GM18502 (cell line): ENCODE measurements around the gene SLC7A6.

ENCODE experiments used
- ATAC-seq: cut with Tn5 transposase; IDR thresholded peaks from one replicate; pipeline ENCODE4 v1.9.1; 2021; ENCODE audit warnings: mild to moderate bottlenecking; ENCODE audit not compliant: unreplicated experiment, poor library complexity

Gene SLC7A6

DNA sequence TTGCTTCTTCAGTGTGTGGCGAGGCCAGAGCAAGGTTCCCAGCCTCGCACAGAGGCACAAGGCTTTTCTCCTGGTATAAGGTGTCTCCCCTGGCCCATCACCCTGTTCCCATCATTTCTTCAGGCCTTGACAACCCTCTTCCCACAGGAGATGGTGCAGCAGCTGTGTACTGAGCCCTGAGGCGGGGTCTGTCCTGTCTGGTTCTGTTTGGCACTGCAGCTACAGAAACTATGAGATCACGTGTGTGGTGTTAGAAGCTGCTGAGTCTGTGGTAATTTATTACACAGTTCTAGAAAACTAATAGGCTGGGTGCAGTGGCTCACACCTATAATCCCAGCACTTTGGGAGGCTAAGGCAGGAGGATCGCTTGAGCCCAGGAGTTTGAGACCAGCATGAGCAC, 11.9 kb upstream of the SLC7A6 start:
- ATAC-seq, result no peak

DNA sequence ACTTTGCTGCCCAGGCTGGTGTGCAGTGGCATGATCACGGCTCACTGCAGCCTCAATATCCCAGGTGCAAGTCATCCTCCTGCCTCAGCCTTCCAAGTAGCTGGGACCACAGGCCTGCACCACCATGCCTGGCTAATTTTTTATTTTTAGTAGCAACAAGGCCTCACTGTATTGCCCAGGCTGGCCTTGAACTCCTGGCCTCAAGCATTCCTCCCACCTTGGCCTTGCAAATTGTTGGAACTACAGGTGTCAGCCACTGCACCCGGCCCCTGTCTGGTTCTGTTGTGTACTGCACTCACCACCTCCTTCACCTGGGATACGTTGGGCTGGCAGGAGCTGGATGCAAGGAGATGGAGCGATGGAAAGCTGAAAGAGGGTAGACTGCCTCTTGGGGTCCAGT, 10.6 kb upstream of the SLC7A6 start:
- no peak for ATAC-seq

DNA sequence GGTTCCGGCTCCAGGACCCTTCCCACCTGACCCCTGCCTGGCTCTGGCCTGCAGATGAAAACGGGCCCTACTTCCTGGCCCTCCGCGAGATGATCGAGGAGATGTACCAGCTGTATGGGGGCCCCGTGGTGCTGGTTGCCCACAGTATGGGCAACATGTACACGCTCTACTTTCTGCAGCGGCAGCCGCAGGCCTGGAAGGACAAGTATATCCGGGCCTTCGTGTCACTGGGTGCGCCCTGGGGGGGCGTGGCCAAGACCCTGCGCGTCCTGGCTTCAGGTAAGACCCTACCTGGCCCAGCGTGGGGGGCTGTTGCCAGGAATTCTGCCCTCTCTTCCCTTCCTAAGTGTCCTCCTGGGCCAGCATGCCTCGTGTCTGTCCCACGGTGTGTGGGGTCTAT, 8.6 kb upstream of the SLC7A6 start:
- ATAC-seq, result no peak

DNA sequence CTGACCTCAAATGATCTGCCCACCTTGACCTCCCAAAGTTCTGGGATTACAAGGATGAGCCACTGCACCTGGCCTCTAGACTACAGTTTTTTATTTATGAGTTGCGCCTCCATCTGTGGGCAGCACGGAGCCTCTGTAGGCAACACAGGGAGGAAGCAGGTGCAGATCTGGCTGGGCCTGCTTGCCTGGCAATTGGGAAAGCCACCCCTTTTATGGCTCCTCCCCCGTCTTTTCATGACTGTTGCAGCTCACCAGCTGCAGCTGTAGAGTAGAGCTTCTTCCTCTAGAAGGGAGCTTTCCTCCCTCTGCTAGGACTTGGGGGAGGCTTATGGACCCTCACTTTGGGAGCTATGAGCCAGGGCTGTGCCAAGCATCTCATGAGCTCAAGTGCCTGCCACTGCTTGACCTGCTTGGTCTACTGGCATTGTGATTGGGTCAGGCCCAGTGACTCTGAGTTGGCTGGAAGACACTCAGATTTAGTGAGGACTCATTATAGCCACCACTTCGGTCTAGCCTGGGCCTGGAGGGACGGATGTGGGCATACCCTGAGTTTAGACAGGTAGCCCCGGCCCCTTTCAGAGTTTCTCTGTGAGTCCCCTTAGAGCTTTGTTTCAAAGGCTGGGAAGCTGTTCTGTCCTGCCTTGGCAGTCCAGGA, 6.9 kb upstream of the SLC7A6 start:
- ATAC-seq, result no peak

DNA sequence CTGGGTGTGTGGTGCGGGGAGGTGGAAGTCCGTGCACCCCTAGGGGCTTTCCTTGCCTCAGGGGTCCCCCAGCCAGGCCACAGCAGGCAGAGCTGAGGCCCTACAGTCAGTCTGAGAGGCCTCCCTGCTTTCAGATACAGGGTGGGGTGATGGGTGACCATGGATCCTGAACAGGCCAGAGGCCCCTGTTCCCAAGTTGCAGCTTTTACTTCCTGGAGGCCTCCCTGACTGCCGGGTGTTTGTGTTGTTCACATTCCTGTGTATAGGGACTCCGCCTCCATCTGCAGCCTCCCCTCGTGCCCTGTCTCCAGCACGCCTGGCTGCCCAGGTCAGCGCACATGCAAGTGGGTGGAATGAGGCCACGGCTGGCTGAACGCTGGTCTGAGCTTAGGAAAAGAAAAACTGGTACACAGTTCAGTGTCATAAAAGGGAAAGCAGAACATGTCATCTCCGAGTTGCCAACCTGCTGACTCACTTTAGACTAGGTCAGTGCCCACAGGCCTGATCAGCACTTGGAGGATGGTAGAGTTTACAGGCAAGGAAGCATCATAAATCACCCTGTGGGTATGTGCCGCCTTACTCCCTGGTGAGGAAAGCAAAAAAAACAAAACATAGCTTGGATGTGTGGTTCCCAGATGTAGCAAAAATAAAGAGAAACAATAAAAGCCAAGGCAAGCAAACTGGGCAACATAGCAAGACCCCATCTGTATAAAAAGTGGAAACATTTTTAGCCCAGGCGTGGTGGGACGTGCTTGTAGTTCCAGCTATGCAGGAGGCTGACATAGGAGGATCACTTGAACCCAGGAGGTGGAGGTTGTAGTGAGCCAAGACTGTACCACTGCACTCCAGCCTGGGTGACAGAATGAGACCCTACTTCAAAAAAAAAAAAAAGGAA, 6.2 kb upstream of the SLC7A6 start:
- no peak for ATAC-seq

DNA sequence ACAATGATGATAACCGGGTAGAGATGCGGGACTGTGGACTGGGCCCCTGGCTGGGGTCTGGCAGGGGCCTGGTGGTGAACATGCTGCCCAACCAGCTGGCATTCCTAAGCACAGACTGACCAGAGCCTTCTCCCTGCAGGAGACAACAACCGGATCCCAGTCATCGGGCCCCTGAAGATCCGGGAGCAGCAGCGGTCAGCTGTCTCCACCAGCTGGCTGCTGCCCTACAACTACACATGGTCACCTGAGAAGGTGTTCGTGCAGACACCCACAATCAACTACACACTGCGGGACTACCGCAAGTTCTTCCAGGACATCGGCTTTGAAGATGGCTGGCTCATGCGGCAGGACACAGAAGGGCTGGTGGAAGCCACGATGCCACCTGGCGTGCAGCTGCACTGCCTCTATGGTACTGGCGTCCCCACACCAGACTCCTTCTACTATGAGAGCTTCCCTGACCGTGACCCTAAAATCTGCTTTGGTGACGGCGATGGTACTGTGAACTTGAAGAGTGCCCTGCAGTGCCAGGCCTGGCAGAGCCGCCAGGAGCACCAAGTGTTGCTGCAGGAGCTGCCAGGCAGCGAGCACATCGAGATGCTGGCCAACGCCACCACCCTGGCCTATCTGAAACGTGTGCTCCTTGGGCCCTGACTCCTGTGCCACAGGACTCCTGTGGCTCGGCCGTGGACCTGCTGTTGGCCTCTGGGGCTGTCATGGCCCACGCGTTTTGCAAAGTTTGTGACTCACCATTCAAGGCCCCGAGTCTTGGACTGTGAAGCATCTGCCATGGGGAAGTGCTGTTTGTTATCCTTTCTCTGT, 5.1 kb upstream of the SLC7A6 start:
- no peak for ATAC-seq

DNA sequence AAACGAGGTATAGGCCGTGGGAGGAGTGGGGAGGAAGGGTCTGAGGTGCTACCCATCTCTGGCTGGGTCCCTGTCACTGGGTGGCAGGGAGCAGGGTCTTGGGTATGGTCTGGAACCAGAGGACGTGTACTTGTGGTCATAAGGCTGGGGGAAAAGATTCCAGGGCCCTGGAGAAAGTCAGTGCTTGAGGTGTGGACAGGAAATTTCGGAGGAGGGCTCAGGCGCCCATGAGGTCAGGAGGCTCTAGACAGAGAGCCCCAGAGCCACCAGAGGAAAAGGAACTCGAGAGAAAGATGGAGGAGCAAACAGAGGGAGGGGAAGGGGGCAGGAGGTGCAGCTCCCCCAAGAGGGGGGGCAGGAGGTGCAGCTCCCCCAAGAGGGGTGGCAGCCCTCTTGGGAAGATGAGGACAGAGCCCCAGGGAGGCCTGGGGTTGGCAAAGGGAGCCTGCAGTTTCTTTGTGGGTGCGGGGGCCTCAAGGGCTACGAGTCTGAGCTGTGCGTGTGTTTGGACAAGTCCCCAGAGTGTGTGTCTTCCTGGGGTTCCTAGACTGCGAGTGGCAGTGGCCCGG, 683 bp upstream of the SLC7A6 start:
- no peak for ATAC-seq

DNA sequence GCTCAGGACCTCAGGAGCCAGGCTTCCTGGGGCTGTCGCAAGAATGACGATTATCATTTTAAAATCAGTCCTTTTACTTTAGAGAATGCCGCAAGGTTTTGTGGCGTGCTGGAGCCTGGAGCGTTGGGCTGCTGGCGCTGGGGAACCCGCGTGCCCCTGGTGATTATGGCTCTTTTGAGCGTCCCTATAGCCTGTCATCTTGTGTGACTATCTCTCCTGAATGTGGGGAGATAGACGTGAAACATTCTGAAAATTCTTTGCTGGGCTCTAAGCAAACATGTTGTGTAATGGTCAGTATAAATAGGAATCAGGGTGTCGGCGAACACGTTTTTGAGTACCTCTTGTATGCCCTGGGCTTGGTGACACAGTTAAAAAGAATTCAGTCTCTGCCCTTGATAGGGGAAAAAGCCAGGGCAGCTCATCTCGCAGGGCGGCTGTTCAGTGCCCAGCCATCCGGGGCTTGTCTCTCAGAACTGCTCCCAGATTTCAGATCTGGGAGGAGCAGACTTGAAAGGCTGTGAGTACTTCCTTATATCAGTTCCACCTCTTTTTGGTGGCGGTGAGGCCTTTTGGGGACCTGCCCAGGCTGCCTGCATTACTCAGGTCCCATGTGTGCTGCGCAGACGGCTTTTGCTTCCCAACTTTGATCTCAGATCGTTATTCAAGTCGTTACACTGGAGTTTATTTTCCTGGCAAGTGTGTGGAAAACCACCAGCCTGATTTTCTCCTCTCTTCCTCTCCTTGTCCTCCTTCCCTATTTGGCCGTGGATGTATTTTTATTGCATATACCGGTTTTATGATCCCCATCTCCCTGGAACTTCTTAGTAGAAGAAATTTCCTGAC, 973 bp downstream of the SLC7A6 start:
- peak; percentile 12 for ATAC-seq

DNA sequence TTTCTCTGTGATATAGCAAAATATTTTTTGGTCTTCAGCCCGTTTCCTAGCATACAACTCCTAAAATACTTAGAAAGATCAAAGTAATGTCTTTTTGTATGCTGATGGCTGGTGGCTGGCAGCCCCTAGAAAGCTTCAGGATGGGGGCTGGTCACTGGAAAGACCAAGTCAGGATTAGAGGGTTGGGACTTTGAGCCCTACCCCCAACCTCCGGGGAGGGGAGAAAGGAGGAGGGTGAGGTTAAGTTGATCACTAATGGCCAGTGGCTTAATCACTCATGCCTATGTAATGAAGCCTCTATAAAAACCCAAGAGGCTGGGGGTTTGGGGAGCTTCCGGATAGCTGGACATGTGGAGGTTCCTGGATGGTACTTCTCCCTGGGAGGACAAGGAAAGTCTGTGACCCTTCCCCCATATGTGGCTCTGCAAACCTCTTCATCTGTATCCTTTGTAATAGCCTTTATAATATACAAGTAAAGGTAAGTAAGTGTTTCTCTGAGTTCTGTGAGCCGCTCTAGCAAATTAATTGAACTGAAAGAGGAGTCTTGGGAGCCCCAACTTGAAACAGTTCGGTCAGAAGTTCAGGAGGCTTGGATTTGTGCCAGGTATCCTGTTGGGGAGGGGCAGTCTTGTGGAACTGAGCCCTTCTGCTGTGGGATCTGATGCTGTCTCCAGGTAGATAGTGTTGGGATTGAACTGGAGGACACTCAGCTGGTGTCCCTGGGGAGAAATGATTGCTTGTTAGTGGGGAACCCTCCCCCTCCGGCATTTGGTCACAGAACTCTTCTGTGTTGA, 3.5 kb downstream of the SLC7A6 start:
- ATAC-seq, result no peak

DNA sequence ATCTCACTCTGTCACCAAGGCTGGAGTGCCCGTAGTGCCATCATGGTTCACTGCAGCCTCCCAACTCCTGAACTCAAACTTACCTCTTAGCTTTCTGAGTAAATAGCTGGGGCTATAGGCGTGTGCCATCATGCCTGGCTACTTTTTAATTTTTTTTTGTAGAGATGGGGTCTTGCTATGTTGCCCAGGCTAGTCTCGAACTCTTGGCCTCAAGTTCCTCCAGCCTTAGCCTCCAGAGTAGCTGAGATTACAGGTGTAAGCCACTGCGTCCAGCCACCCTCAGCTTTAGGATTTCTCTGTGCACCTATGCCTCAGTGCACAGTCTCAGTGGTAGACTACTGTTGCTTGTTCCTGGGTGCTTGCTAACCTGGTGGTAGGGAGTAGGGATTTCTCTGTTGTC, 5.5 kb downstream of the SLC7A6 start:
- no peak for ATAC-seq

DNA sequence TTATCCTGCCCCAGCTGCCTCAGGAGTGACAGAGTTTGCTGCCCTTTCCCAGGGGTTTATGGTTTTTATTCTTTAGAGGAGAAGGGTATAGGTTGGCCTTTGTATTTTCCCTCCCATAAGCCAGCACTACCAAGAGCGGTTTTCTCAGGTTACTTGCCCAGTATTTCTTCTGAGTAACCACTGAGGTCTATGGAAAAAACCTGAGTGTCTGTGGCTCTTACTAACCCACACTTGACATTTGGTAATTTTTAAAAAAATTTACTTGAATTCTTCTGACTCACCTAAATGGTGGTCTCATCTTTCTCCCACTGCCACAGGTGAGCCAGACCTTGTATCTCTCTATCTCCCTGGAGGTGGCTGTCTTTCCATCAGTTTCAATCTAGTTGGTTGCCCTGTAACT, 6.0 kb downstream of the SLC7A6 start:
- ATAC-seq, result no peak

DNA sequence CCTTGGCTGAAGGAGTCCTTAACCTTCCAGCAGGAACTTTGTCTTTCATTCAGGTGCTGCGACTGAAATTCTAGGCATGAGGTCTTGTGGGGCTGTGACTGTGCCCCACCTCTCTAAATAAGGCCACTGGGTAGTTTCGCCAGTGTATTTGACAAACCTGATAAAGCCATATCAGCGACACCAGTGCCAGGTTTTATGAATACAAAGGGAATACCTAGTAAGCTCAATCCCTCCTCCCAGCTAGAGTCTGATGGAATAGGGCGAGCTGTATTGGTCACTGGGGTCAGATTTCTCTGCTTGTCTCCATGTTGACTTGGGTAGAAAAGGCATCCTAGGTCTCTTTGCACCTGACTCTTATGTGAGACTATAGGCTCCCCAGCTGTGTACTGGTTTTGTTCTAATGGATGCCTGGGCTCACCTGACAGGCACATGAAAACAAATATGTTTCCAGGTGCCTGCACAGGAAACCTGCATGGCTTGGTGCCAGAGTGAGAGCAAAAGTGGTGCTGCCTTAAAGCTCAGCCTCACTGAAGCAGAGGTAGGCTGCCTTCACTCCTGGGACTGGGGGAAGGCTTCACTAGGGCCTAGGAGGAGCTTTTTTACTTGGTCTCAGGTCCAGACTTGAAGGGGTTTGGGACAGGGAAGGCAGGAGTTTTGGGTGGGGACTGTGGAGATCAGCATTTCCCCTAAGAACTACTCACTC, 8.3 kb downstream of the SLC7A6 start:
- no peak for ATAC-seq

DNA sequence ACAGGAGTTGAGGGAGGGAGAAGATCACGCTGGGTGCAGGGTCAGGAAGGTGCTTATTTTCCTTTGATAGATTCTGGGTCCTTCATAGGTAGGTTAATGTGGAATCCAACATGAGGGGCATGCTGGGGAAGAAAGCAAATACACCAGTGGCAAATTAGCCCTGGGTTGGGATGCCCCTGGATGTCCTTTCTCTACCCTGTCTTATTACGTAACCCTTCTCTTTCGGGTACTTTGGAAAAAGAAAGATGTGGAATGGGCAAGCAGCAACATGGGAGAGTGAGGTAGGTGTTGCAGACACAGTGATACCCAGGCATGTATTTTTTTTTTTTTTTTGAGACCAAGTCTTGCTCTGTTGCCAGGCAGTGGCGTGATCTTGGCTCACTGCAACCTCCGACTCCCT, 9.1 kb downstream of the SLC7A6 start:
- no peak for ATAC-seq

DNA sequence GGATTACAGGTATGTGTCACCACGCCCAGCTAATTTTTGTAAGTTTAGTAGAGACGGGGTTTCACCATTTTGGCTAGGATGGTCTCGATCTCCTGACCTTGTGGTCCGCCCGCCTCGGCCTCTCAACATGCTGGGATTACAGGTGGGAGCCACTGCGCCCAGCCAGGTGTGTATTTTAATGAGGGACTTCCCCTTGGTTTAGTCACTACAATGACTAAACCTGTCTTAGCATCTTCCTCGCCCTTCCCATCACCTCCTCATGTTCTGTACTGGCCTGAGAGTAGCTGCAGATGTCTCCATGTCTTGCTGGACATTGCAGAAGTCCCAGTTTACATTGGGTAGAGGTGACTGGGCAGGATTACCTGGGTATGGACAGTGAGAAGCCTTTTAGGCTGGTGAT, 9.6 kb downstream of the SLC7A6 start:
- ATAC-seq, result no peak

DNA sequence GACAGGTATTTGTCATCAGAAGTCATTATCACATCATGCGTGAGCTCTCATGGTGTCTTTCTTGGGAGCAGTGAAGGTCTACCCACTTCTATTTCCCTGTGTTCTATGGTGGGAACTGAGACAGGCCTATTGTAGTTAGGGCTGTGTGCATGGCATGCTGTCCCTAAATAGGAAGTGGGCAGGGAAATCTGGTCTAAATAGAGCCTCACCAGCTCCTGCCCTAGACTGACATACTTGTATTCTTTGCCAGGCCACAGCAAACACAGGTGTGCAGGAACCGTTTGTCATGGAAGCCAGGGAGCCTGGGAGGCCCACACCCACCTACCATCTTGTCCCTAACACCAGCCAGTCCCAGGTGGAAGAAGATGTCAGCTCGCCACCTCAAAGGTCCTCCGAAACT, 10.1 kb downstream of the SLC7A6 start:
- ATAC-seq, result no peak

DNA sequence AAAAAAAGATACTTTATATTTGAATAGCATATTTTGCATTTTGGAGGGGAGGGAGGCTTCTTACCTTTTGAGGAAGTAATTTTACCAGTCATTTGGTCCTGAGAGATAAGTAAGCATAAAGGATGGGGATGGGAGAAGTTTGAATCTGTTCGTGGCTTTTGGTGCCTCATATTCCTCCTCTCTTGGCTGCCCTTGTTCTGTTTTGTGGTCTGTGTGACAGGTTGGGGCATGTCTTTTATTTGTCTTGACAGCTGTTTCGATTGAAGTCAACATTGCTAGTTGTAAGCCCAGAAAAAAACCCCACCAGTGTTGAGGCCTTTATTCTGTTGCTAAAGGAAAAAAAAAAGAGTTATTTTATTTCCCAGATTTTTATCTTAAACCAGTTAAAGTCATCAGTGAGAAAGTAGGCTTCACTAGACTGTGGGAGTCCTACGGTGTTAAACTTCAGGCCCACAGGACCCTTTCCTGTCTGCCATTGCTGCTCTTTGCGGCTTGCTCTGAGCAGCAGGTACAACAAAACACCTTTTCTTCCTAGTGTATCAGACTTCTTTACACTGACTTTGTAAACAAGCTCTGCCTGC, 11.4 kb downstream of the SLC7A6 start:
- peak; percentile 73 for ATAC-seq

DNA sequence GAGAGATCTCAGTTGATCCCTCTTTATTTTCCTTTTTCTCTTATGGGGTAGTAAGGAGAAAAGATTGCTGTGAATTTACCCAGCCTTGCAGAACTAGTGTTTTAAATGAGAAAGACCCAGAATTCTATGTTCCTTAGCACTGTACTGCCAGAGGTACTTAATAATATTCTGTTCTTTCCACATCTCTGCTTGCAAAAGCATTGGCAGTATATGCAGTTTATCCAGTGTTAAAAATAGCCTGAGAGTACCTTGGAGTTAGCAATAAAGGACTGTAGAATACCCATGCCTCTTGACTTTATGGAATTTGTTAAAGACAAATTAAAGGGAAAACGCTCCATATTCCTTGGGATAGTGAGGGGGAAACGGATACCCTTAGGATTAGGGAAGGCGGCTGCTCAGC, 11.9 kb downstream of the SLC7A6 start:
- no peak for ATAC-seq
